Stimulated activated naive CD8-positive, alpha-beta T cell treated with anti-CD3 and anti-CD28 coated beads, Interleukin-15, Interleukin-2, amounts not matched to agents 100 ng/mL and 50 ng/mL, for 24 hours (primary cell): ENCODE measurements around the gene BICDL2.

Experiments used
- H3K27ac Mint-ChIP-seq: one replicate; pipeline ENCODE4 v1.8.0; 2021; ENCODE audit warnings: mild to moderate bottlenecking, mixed read lengths
- H3K27me3 Mint-ChIP-seq: one replicate; pipeline ENCODE4 v1.8.0; 2021; ENCODE audit warnings: mixed read lengths
- H3K36me3 Mint-ChIP-seq: one replicate; pipeline ENCODE4 v1.8.0; 2021; ENCODE audit warnings: low read depth, mixed read lengths
- H3K4me1 Mint-ChIP-seq: one replicate; pipeline ENCODE4 v1.8.0; 2021; ENCODE audit warnings: low read depth, mixed read lengths
- H3K4me3 Mint-ChIP-seq: one replicate; pipeline ENCODE4 v1.8.0; 2021; ENCODE audit warnings: mild to moderate bottlenecking, mixed read lengths
- H3K9me3 Mint-ChIP-seq: one replicate; pipeline ENCODE4 v1.8.0; 2021; ENCODE audit warnings: mixed read lengths

The BICDL2 gene

DNA sequence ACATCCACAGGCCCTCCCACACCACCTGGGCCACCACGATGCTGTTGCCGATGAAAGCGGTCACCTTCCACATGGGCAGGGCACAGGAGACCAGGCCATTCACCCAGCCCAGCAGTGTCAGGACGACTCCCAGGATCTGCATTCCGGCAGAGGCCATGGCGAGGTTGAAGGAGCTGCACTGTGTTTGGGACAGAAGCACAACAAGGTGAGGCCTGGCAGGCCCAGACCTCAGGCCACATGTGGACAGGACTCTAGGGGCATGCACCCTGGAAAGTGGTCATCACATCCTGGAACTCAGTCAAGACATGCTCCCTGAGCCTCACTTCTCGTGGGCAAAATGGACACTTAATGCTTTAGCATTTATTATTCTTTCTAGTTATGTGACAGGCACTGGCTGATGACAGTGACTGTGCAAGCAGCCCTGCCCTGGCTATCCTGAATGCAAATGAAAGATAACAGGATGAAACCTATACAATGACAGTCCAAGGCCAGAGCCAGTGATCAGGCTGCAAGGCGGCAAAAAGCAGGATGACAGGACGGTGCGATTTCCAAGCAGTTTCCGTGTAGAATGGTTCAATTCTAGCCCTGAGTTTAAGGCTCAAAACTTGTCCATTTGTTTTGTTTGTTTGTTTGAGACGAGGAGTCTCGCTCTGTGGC is 20.8 kb downstream of the BICDL2 start:
- H3K27ac Mint-ChIP-seq: no peak overlapping the region
- peaks cover 9% of the 10 kb centered on the region for H3K27me3 Mint-ChIP-seq
- no peak overlapping the region for H3K4me3 Mint-ChIP-seq
- H3K36me3 Mint-ChIP-seq: no peaks in the 10 kb centered on the region
- peaks cover 21% of the 10 kb centered on the region for H3K4me1 Mint-ChIP-seq
- H3K9me3 Mint-ChIP-seq: no peaks in the 10 kb centered on the region

- Mint-ChIP-seq H3K4me3 (no peak overlapping the region), H3K27ac (no peak overlapping the region), H3K36me3 (no peaks in the 10 kb centered on the region), H3K4me1 (peaks cover 15% of the 10 kb centered on the region), H3K9me3 (no peaks in the 10 kb centered on the region), H3K27me3 (peaks cover 9% of the 10 kb centered on the region)
These were observed 21.8 kb downstream of the BICDL2 start for GRCh38 chr16:3014971-3015370.

DNA sequence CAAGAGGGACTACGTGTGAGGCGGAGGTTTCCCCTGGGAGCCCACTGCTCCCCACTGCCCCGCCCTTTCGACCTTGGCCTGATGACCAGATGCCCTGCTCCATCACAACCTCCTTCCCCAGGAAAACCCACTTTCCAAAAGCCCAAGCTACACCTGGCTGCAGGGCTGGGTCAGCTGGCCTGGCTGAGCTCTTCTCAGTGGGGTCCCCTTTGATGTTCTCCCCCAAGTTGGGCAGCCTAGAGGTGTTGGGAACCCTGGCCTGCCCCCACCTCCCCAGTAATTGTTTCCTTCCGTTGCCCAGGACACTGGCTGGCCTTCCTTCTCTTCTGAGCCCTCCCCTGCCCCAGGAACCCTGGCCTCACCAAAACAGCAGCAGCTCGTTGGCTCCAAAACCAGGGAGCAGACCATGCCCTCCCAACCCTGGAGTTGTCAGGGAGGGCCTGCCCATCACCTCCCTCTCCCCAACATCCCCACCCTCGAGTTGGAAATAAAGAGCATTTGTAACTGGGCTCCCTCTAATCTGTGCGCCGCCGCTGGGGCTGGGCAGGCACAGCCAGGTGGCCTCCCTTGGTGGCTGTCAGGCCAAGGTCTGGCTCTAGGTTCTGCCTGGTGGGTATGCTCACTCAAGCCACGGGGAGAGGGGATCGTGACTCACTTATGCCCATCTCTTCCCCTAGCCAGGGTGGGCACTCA is 22.6 kb downstream of the BICDL2 start:
- Mint-ChIP-seq H3K27me3 (peaks cover 9% of the 10 kb centered on the region), H3K4me3 (no peak overlapping the region), H3K36me3 (no peaks in the 10 kb centered on the region), H3K9me3 (no peaks in the 10 kb centered on the region), H3K27ac (no peak overlapping the region), H3K4me1 (peaks cover 8% of the 10 kb centered on the region)

DNA sequence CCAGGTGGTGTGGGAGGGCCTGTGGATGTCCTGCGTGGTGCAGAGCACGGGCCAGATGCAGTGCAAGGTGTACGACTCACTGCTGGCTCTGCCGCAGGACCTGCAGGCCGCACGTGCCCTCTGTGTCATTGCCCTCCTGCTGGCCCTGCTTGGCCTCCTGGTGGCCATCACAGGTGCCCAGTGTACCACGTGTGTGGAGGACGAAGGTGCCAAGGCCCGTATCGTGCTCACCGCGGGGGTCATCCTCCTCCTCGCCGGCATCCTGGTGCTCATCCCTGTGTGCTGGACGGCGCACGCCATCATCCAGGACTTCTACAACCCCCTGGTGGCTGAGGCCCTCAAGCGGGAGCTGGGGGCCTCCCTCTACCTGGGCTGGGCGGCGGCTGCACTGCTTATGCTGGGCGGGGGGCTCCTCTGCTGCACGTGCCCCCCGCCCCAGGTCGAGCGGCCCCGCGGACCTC is 23.2 kb downstream of the BICDL2 start:
- H3K36me3 Mint-ChIP-seq: no peaks in the 10 kb centered on the region
- H3K9me3 Mint-ChIP-seq: no peaks in the 10 kb centered on the region
- peaks cover 11% of the 10 kb centered on the region for H3K4me1 Mint-ChIP-seq
- no peak overlapping the region for H3K4me3 Mint-ChIP-seq
- H3K27ac Mint-ChIP-seq: no peak overlapping the region
- H3K27me3 Mint-ChIP-seq: peaks cover 9% of the 10 kb centered on the region

- no peaks in the 10 kb centered on the region for H3K36me3 Mint-ChIP-seq
- H3K27me3 Mint-ChIP-seq: peaks cover 11% of the 10 kb centered on the region
- H3K27ac Mint-ChIP-seq: no peak within 1 kb of the TSS
- H3K9me3 Mint-ChIP-seq: no peaks in the 10 kb centered on the region
- peaks cover 11% of the 10 kb centered on the region for H3K4me1 Mint-ChIP-seq
- no peak within 1 kb of the TSS for H3K4me3 Mint-ChIP-seq
These were observed 23.8 kb downstream of the BICDL2 start, which contains the start of gene CLDN9 for GRCh38 chr16:3012828-3013420. Gene CLDN9, plus strand, starts transcription at chr16:3012923. Its CDS starts 440 bp downstream, at chr16:3013363.

GRCh38 chr16:3012246-3012645 is 24.5 kb downstream of the BICDL2 start:
- H3K27me3 Mint-ChIP-seq: peaks cover 12% of the 10 kb centered on the region
- no peak overlapping the region for H3K4me3 Mint-ChIP-seq
- H3K9me3 Mint-ChIP-seq: no peaks in the 10 kb centered on the region
- H3K36me3 Mint-ChIP-seq: no peaks in the 10 kb centered on the region
- peaks cover 18% of the 10 kb centered on the region for H3K4me1 Mint-ChIP-seq
- H3K27ac Mint-ChIP-seq: no peak overlapping the region

DNA sequence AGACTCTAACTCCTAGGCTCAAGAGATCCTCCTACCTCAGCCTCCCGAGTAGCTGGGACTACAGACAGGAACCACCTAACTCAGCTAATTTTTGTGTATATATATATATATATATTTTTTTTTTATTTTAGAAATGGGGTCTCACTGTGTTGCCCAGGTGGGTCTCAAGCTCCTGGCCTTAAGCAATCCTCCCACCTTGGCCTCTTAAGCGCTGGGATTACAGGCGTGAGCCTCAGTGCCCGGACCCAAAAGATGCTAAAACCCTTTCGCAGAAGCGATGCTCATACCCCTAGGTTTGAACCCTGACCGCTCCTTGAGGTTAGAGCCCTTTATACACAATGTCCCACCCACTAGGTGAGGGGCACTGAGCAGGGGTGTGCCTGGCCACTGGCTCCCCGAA is 26.2 kb downstream of the BICDL2 start:
- peaks cover 12% of the 10 kb centered on the region for H3K27me3 Mint-ChIP-seq
- no peaks in the 10 kb centered on the region for H3K36me3 Mint-ChIP-seq
- peaks cover 25% of the 10 kb centered on the region for H3K4me1 Mint-ChIP-seq
- no peak overlapping the region for H3K27ac Mint-ChIP-seq
- H3K9me3 Mint-ChIP-seq: no peaks in the 10 kb centered on the region
- H3K4me3 Mint-ChIP-seq: no peak overlapping the region

DNA sequence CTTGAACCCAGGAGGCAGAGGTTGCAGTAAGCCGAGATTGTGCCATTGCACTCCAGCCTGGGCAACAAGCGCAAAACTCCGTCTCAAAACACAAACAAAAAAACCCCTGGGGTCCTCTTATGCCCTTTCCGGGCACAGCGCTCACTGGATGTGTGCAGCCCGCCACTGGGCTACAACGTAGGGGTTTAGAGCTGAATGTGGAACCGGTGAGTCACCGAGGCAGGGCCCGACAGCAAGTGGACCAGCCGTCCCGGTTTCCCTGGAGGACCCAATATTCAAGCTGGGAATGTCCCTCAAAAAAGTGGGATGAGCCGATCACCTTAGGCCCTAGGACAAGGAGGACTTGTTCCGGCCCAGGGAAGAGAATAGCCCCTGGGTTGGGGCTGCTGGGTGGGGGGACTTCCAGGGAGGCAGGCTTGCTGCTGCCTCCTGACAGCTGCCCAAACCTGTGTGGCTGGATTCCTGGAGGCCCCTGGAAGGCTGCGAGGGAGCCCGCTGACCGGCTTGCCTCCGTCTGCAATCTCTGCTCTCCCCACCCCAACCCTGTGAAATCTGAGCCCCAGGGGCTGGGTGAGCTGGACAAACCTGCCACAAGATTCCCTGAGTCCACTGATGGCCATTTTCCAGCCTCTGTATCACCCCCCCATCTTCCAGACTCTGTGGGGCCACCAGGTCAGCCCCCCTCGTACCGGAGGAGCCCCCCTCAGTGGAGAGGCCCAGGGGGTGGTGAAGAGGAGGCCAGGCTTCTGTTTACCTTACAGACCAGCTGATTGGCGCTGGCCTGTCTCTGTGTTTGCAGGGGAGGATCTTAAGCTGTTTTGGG is 27.0 kb downstream of the BICDL2 start:
- Mint-ChIP-seq H3K27ac (no peak overlapping the region), H3K4me1 (peaks cover 27% of the 10 kb centered on the region), H3K4me3 (no peak overlapping the region), H3K9me3 (no peaks in the 10 kb centered on the region), H3K27me3 (peaks cover 13% of the 10 kb centered on the region), H3K36me3 (no peaks in the 10 kb centered on the region)

- Mint-ChIP-seq H3K4me1 (peaks cover 28% of the 10 kb centered on the region), H3K27ac (no peak overlapping the region), H3K36me3 (no peaks in the 10 kb centered on the region), H3K4me3 (no peak overlapping the region), H3K27me3 (peaks cover 13% of the 10 kb centered on the region), H3K9me3 (no peaks in the 10 kb centered on the region)
These were observed 28.1 kb downstream of the BICDL2 start for GRCh38 chr16:3008690-3009037.

DNA sequence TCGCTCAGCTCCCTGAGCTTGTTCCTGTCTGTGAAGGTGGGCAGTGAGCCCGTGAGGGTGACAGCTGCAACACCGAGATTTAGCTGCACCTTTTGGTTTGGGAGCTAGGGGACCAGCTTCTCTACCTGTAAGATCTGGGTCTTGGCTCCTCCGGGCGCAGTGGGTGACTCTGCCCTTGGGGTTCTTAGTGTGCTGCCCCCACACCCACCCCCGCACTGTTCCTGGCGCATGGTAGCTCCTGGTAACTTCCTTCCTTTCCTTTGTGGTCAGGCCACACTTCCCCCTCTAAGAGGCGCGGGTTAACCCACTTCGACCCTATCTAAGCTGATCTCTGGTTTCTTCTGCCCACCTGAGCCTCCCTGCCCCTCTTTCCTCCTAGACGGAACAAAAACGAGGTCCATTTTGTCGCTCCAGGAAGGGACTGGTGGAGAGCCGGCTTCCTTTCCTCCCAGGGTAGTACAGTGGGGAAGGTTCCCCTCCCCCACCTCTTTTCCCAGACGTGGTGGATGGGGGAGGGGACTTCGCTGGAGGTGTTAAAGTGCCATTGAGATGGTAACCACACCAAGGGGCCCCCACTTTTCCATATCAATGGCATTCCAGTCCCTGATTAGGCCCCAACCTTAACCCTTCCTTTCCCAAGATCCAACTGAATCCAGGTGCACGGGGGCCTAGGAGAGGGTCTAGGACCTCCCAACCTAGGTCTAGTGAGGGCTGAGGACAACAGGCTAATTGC is 28.6 kb downstream of the BICDL2 start:
- Mint-ChIP-seq H3K27me3 (peaks cover 13% of the 10 kb centered on the region), H3K4me1 (peaks cover 28% of the 10 kb centered on the region), H3K4me3 (peak overlapping the region; percentile 22), H3K36me3 (no peaks in the 10 kb centered on the region), H3K27ac (peak overlapping the region; percentile 59), H3K9me3 (no peaks in the 10 kb centered on the region)

DNA sequence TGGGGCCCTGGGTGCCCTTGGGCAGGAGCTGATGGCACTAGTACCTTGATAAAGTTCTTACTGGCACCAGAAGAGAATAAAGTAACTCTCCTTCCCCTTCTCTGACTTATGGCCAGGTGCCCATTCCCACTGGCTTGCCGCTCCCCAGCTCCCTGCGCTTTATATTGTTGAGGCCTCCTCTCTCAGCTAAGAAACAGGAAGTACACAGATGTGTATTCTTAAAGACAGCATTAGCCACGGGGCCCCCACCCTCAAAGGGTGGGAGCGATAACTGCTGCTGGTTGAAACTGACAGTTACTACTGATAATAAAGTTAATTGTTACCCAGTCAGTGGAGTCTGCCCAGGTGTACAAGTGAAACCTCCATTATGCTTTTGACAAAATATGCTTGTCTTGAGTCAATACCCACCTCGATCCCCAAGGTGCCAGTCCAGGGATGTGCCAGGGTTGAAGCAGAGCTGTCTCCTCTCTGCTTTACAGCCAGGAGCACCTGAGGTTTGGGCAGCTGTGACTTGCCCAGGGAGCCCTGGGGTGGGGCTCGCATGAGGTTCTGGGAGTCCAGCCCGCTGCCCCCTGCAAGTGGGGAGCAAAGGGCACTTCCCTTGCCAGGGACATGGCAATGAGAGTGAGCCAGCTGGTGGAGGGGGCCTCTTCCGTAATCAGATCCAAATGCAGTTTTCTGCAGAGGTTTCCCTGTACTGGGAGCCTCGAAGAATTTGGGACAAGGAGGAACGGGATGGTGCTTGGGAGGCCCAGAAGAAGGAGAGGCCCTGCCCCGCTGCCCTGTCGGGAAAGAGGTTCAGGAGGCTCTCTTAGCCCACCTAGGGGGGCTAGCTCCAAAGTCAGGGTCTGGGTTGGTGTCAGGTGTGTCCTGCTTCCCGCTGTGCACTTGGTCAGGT is 29.4 kb downstream of the BICDL2 start:
- H3K9me3 Mint-ChIP-seq: no peaks in the 10 kb centered on the region
- H3K36me3 Mint-ChIP-seq: no peaks in the 10 kb centered on the region
- no peak overlapping the region for H3K27ac Mint-ChIP-seq
- H3K27me3 Mint-ChIP-seq: peaks cover 13% of the 10 kb centered on the region
- peaks cover 28% of the 10 kb centered on the region for H3K4me1 Mint-ChIP-seq
- H3K4me3 Mint-ChIP-seq: no peak overlapping the region

GRCh38 chr16:3004781-3005284 is 31.9 kb downstream of the BICDL2 start:
- Mint-ChIP-seq H3K9me3 (no peaks in the 10 kb centered on the region), H3K36me3 (no peaks in the 10 kb centered on the region), H3K4me3 (peak overlapping the region; percentile 60), H3K27ac (no peak overlapping the region), H3K27me3 (peaks cover 11% of the 10 kb centered on the region), H3K4me1 (peaks cover 28% of the 10 kb centered on the region)

DNA sequence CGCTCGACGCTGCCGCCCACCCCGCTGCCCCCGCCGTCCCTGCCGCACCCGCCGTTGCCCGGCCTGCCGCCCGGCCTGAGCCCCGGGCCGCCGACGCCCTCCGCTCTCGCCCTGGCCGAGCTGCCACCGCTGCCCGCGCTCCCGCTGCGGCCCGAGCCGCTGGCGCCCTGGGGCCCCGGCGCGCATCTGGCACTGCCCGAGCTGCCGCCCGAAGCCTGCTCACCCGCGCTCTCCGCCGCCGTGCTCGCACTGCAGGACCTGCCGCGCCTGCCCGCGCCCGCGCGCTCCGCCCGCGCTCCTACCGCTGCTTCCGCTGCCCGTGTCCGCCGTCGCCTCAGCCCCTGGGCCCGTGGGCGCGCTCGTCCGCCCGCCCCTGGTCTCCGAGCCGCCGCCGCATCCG is 32.4 kb downstream of the BICDL2 start:
- no peak overlapping the region for H3K4me3 Mint-ChIP-seq
- H3K9me3 Mint-ChIP-seq: no peaks in the 10 kb centered on the region
- no peaks in the 10 kb centered on the region for H3K36me3 Mint-ChIP-seq
- H3K27me3 Mint-ChIP-seq: peaks cover 11% of the 10 kb centered on the region
- peaks cover 28% of the 10 kb centered on the region for H3K4me1 Mint-ChIP-seq
- H3K27ac Mint-ChIP-seq: no peak overlapping the region
